ENCODE data around the gene CPNE8. TPM values are rescaled to one million over a fixed set of nuclear protein-coding genes. Genes with fewer than 3 reads are reported as not detected.

Gene CPNE8
- total RNA-seq, 4 donors from 2014 or later = 3.8 to 7.0 (median 4.6) TPM

GRCh38 chr12:38669530-38669929, 235.9 kb downstream of the CPNE8 start:
- in situ Hi-C loops (cut with MboI; ENCODE audit: low sequenced_read_pairs in 4 of 4) = no loop called here
- Histone ChIP-seq H3K27ac (no peak overlapping the region), H3K36me3 (no peaks in the 10 kb centered on the region), H3K9me3 (no peaks in the 10 kb centered on the region), H3K4me3 (no peak overlapping the region), H3K4me1 (no peaks in the 10 kb centered on the region), H3K27me3 (no peaks in the 10 kb centered on the region)
- no peak for TF ChIP-seq CTCF (IDR thresholded peaks at IDR 0.05 in 4 of 5, conservative IDR thresholded peaks at IDR 0.05 in 1 of 5)
- DNase-seq (no peak), ATAC-seq (no peak)
- intact Hi-C loops (cut with DNase I; ENCODE audit: low total_unique reads) = no loop called here

GRCh38 chr12:38669081-38669480, 236.3 kb downstream of the CPNE8 start:
- Histone ChIP-seq H3K27me3 (no peaks in the 10 kb centered on the region), H3K4me1 (no peaks in the 10 kb centered on the region), H3K27ac (no peak overlapping the region), H3K9me3 (no peaks in the 10 kb centered on the region), H3K4me3 (no peak overlapping the region), H3K36me3 (no peaks in the 10 kb centered on the region)
- in situ Hi-C loops (cut with MboI; ENCODE audit: low sequenced_read_pairs in 4 of 4) (no loop called here), intact Hi-C loops (cut with DNase I; ENCODE audit: low total_unique reads) (no loop called here)
- DNase-seq (no peak), ATAC-seq (no peak)
- TF ChIP-seq CTCF (IDR thresholded peaks at IDR 0.05 in 4 of 5, conservative IDR thresholded peaks at IDR 0.05 in 1 of 5) (no peak), POLR2A (IDR thresholded peaks at IDR 0.05) (no peak)

GRCh38 chr12:38666425-38666824, 239.0 kb downstream of the CPNE8 start:
- H3K4me3 ChIP-seq = no peak overlapping the region
- H3K4me1 ChIP-seq = no peaks in the 10 kb centered on the region
- TF ChIP-seq CTCF (IDR thresholded peaks at IDR 0.05 in 4 of 5, conservative IDR thresholded peaks at IDR 0.05 in 1 of 5) = no peak
- TF ChIP-seq POLR2A (IDR thresholded peaks at IDR 0.05) = no peak
- H3K36me3 ChIP-seq = no peaks in the 10 kb centered on the region
- no peak for ATAC-seq
- in situ Hi-C loops (cut with MboI; ENCODE audit: low sequenced_read_pairs in 4 of 4) = no loop called here
- no peak overlapping the region for H3K27ac ChIP-seq
- intact Hi-C loops (cut with DNase I; ENCODE audit: low total_unique reads) = no loop called here
- H3K9me3 ChIP-seq = no peaks in the 10 kb centered on the region
- H3K27me3 ChIP-seq = no peaks in the 10 kb centered on the region
- no peak for DNase-seq

GRCh38 chr12:38664661-38665269, 240.6 kb downstream of the CPNE8 start:
- H3K27me3 ChIP-seq = no peaks in the 10 kb centered on the region
- no peak for TF ChIP-seq POLR2A (IDR thresholded peaks at IDR 0.05)
- TF ChIP-seq CTCF (IDR thresholded peaks at IDR 0.05 in 4 of 5, conservative IDR thresholded peaks at IDR 0.05 in 1 of 5) = peak in 1 of 5 experiments; percentile 17
- H3K9me3 ChIP-seq = no peaks in the 10 kb centered on the region
- no peak for DNase-seq
- in situ Hi-C loops (cut with MboI; ENCODE audit: low sequenced_read_pairs in 4 of 4) (no loop called here), intact Hi-C loops (cut with DNase I; ENCODE audit: low total_unique reads) (no loop called here)
- H3K36me3 ChIP-seq = no peaks in the 10 kb centered on the region
- no peaks in the 10 kb centered on the region for H3K4me1 ChIP-seq
- H3K27ac ChIP-seq = no peak overlapping the region
- no peak for ATAC-seq
- no peak overlapping the region for H3K4me3 ChIP-seq

GRCh38 chr12:38662829-38663228, 242.6 kb downstream of the CPNE8 start:
- TF ChIP-seq CTCF (IDR thresholded peaks at IDR 0.05 in 4 of 5, conservative IDR thresholded peaks at IDR 0.05 in 1 of 5) (no peak), POLR2A (IDR thresholded peaks at IDR 0.05) (no peak)
- no peak overlapping the region for H3K27ac ChIP-seq
- in situ Hi-C loops (cut with MboI; ENCODE audit: low sequenced_read_pairs in 4 of 4) (no loop called here), intact Hi-C loops (cut with DNase I; ENCODE audit: low total_unique reads) (no loop called here)
- H3K4me1 ChIP-seq = no peaks in the 10 kb centered on the region
- H3K27me3 ChIP-seq = no peaks in the 10 kb centered on the region
- no peak overlapping the region for H3K4me3 ChIP-seq
- no peaks in the 10 kb centered on the region for H3K9me3 ChIP-seq
- H3K36me3 ChIP-seq = no peaks in the 10 kb centered on the region
- no peak for DNase-seq
- ATAC-seq = no peak
